OCI-LY3 (cell line): ENCODE data around the gene CYP3A4.

Experiments
- CTCF ChIP-seq: fragments of 200-600, 300-600 bp; sonication (generic); IDR thresholded peaks from 2 replicates; pipeline ENCODE4 v1.5.1; 2014; ENCODE audit warnings: antibody characterized with exemption, low read length, low read depth
- EZH2phosphoT487 ChIP-seq: fragments of 200-600 bp; shearing (Covaris generic); IDR thresholded peaks from 2 replicates; pipeline ENCODE4 v1.6.1; 2018; ENCODE audit warnings: antibody characterized with exemption, mixed run types, low read depth

- TF ChIP-seq CTCF (no peak), EZH2phosphoT487 (no peak)
These were observed 7.0 kb upstream of the CYP3A4 start for GRCh38 chr7:99791021-99791420.
